ENCODE measurements around the gene FAF2. TPM values are rescaled to one million over a fixed set of nuclear protein-coding genes. Genes with fewer than 3 reads are reported as not detected.

Gene FAF2
- total and polyA plus RNA-seq, 2 donors (not counting 3 experiments of a cell fraction or from before 2014, with no cell fraction given): 27.9 to 43.5 TPM

- H3K4me1 ChIP-seq (ENCODE audit: control insufficient read depth, extremely low read depth, insufficient read depth, low read length): peaks cover 40% of the 10 kb centered on the region
- H3K27ac ChIP-seq (ENCODE audit: insufficient read depth, low read depth, low read length): peak overlapping the region; percentile 83
- POLR2A ChIA-PET: no interaction called here
- H3K36me3 ChIP-seq (ENCODE audit: control insufficient read depth in 2 of 2, extremely low read depth in 1 of 2, insufficient read depth in 2 of 2, low read length in 2 of 2): peaks cover 3 to 12% of the 10 kb centered on the region in 2 experiments
- H4K20me1 ChIP-seq (replicated peaks; ENCODE audit: control insufficient read depth, extremely low read depth, insufficient read depth, low read length): no peaks in the 10 kb centered on the region
- H3K4me3 ChIP-seq (replicated peaks in 1 of 3; ENCODE audit: insufficient read depth in 1 of 3, low read depth in 1 of 3, low read length in 3 of 3): peak overlapping the region; percentile 53 to 79 (median 73)
- H2AFZ ChIP-seq (ENCODE audit: low read depth, low read length): no peak overlapping the region
- dilution Hi-C loops (cut with MboI; ENCODE audit: extremely low pct_ligation_motif_present, low sequenced_read_pairs) (no loop called here), intact Hi-C loops (cut with micrococcal nuclease) (loop anchor here (2.0 to 10.0 kb wide), 4 partner anchors 79 to 959 kb away; partner anchors contain the start of genes KIAA1191 and PDLIM7)
- peak overlapping the region; percentile 86 for H3K9ac ChIP-seq (replicated peaks; ENCODE audit: extremely low read depth, insufficient read depth, low read length)
- no peaks in the 10 kb centered on the region for H3K9me3 ChIP-seq (replicated peaks; ENCODE audit: control insufficient read depth, insufficient read depth, low read length)
- FAIRE-seq (peak; percentile 48), DNase-seq (ENCODE audit: low read depth, low spot score) (peak; percentile 31)
- H3K27me3 ChIP-seq (ENCODE audit: control insufficient read depth in 2 of 2, insufficient read depth in 2 of 2, low read length in 2 of 2): no peaks in the 10 kb centered on the region
- CTCF ChIA-PET: interaction anchor here (0.6 to 5.0 kb wide), 5 partner anchors 11 to 806 kb away, joined by 3 to 27 read pairs (median 3); partner anchors contain the start of genes CLTB and FAF2
- TSS peak; percentile 15 for BruUV-seq (replicated peaks)
- H3K4me2 ChIP-seq (ENCODE audit: insufficient read depth, low read length): peak overlapping the region; percentile 70
- H3K9me1 ChIP-seq (replicated peaks; ENCODE audit: control insufficient read depth, extremely low read depth, insufficient read depth, low read length): no peaks in the 10 kb centered on the region
- H3K79me2 ChIP-seq (ENCODE audit: control insufficient read depth, insufficient read depth, low read length): peaks cover 33% of the 10 kb centered on the region
- TF ChIP-seq POLR2A (IDR thresholded peaks at IDR 0.05; ENCODE audit: low read depth, low read length) (no peak), CTCF (IDR thresholded peaks at IDR 0.05; ENCODE audit: extremely low read depth in 1 of 2, insufficient read depth in 1 of 2, low read depth in 1 of 2, low read length in 2 of 2) (no peak), MAX (IDR thresholded peaks at IDR 0.05; ENCODE audit: insufficient read depth, insufficient read length) (no peak), FOS (IDR thresholded peaks at IDR 0.05; ENCODE audit: borderline replicate concordance, insufficient read depth, low read length) (no peak), GATA2 (IDR thresholded peaks at IDR 0.05; ENCODE audit: insufficient read depth, insufficient read length, low read depth, low read length) (no peak), POLR2AphosphoS5 (IDR thresholded peaks at IDR 0.05; ENCODE audit: insufficient read depth, low read depth, low read length) (no peak), JUN (IDR thresholded peaks at IDR 0.05; ENCODE audit: borderline replicate concordance, insufficient read depth, insufficient read length, low read depth) (no peak), MYC (IDR thresholded peaks at IDR 0.05; ENCODE audit: low read depth, low read length) (no peak), EZH2 (IDR thresholded peaks at IDR 0.05; ENCODE audit: borderline replicate concordance, low read depth, low read length, severe bottlenecking) (no peak)
Measured at GRCh38 chr5:176535664-176536131, 87.5 kb downstream of the FAF2 start.

All from endothelial cell of umbilical vein (primary cell).